ENCODE results near the gene KNTC1.

KNTC1 gene, protein sequence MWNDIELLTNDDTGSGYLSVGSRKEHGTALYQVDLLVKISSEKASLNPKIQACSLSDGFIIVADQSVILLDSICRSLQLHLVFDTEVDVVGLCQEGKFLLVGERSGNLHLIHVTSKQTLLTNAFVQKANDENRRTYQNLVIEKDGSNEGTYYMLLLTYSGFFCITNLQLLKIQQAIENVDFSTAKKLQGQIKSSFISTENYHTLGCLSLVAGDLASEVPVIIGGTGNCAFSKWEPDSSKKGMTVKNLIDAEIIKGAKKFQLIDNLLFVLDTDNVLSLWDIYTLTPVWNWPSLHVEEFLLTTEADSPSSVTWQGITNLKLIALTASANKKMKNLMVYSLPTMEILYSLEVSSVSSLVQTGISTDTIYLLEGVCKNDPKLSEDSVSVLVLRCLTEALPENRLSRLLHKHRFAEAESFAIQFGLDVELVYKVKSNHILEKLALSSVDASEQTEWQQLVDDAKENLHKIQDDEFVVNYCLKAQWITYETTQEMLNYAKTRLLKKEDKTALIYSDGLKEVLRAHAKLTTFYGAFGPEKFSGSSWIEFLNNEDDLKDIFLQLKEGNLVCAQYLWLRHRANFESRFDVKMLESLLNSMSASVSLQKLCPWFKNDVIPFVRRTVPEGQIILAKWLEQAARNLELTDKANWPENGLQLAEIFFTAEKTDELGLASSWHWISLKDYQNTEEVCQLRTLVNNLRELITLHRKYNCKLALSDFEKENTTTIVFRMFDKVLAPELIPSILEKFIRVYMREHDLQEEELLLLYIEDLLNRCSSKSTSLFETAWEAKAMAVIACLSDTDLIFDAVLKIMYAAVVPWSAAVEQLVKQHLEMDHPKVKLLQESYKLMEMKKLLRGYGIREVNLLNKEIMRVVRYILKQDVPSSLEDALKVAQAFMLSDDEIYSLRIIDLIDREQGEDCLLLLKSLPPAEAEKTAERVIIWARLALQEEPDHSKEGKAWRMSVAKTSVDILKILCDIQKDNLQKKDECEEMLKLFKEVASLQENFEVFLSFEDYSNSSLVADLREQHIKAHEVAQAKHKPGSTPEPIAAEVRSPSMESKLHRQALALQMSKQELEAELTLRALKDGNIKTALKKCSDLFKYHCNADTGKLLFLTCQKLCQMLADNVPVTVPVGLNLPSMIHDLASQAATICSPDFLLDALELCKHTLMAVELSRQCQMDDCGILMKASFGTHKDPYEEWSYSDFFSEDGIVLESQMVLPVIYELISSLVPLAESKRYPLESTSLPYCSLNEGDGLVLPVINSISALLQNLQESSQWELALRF (N-terminal part only)

DNA sequence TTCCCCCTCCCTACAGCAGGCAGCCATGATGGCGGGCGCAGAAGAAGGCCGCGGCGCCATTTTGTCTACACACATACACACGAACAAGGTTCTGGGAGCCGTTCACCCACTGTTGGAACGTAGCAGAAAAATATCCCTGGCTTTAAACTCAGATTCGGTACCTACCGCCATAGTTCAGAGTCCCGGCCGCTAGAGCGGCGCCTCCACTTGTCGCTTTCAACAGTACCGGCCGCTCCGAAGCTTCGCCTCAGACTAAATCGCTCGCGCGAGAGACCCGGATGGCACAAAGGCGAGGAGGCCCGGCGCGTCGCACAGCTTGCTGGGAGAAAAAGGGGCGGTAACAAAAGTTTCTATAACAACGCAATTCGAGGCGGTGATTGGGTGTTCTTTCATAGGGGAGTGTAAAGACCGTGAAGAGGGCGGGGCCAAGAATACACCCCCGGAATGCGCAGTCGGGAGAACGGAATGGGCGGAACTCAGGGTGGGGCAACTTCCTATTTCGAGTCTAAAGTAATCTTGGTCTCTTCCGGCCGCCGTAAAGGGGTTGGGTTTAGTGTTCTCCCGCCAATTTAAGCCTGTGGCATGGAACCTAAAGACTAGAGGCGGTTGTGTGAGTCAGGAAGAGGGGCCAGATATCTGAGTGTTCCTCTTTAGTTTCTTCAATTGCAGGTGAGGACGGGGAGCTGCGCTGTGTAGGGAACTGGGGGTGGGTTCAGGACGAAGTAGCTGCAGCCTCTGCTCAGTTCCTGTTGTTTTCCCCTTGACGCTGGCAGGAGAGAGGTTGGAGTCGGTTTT, at the start of gene KNTC1, which contains the start of gene RSRC2:
Gene KNTC1, plus strand, starts transcription at position 567 of the 795 bp plus-strand sequence. CDS start 2,815 bp downstream, outside the sequence.
Gene RSRC2, minus strand, starts transcription at position 254 of the 795 bp plus-strand sequence. Its CDS starts 83 bp downstream, at position 171.
- peak; percentile 92 for ATAC-seq
- TF ChIP-seq ZNF8 (CRISPR knock-in tag; IDR thresholded peaks at IDR 0.05) (no peak), TOX (CRISPR knock-in tag; IDR thresholded peaks at IDR 0.05; ENCODE audit: borderline replicate concordance) (no peak), ARNTL (CRISPR knock-in tag; IDR thresholded peaks at IDR 0.05; ENCODE audit: borderline replicate concordance, low read depth) (no peak), CREB5 (CRISPR knock-in tag; IDR thresholded peaks at IDR 0.05; ENCODE audit: low read depth) (no peak), PPARA (CRISPR knock-in tag; IDR thresholded peaks at IDR 0.05; ENCODE audit: borderline replicate concordance) (no peak), ZFP3 (CRISPR knock-in tag; IDR thresholded peaks at IDR 0.05) (no peak), SNAI2 (CRISPR knock-in tag; IDR thresholded peaks at IDR 0.05) (peak; percentile 86; the same call in 1 of the 2 replicates), GLIS3 (CRISPR knock-in tag; IDR thresholded peaks at IDR 0.05) (peak; percentile 28; the same call in 1 of the 2 replicates), ZNF565 (CRISPR knock-in tag; conservative IDR thresholded peaks at IDR 0.05; ENCODE audit: low read depth) (no peak), PATZ1 (CRISPR knock-in tag; IDR thresholded peaks at IDR 0.05; ENCODE audit: borderline replicate concordance) (no peak), CSRNP3 (CRISPR knock-in tag; IDR thresholded peaks at IDR 0.05) (peak; percentile 83), BACH2 (CRISPR knock-in tag; IDR thresholded peaks at IDR 0.05; ENCODE audit: borderline replicate concordance) (no peak)
- TF ChIP-seq, protein P1, sequence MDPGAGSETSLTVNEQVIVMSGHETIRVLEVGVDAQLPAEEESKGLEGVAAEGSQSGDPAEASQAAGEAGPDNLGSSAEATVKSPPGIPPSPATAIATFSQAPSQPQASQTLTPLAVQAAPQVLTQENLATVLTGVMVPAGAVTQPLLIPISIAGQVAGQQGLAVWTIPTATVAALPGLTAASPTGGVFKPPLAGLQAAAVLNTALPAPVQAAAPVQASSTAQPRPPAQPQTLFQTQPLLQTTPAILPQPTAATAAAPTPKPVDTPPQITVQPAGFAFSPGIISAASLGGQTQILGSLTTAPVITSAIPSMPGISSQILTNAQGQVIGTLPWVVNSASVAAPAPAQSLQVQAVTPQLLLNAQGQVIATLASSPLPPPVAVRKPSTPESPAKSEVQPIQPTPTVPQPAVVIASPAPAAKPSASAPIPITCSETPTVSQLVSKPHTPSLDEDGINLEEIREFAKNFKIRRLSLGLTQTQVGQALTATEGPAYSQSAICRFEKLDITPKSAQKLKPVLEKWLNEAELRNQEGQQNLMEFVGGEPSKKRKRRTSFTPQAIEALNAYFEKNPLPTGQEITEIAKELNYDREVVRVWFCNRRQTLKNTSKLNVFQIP (CRISPR knock-in tag; IDR thresholded peaks at IDR 0.05; ENCODE audit: borderline replicate concordance, low read depth) = no peak

- no peak for TF ChIP-seq ZNF8 (CRISPR knock-in tag; IDR thresholded peaks at IDR 0.05)
- no peak for TF ChIP-seq GLIS3 (CRISPR knock-in tag; IDR thresholded peaks at IDR 0.05)
- TF ChIP-seq ZNF565 (CRISPR knock-in tag; conservative IDR thresholded peaks at IDR 0.05; ENCODE audit: low read depth) = no peak
- no peak for TF ChIP-seq TCF4 (CRISPR knock-in tag; IDR thresholded peaks at IDR 0.05; ENCODE audit: borderline replicate concordance)
- no peak for TF ChIP-seq CSRNP3 (CRISPR knock-in tag; IDR thresholded peaks at IDR 0.05)
- TF ChIP-seq SNAI2 (CRISPR knock-in tag; IDR thresholded peaks at IDR 0.05) = no peak
- no peak for TF ChIP-seq ISL1 (CRISPR knock-in tag; IDR thresholded peaks at IDR 0.05)
- no peak for TF ChIP-seq TOX (CRISPR knock-in tag; IDR thresholded peaks at IDR 0.05; ENCODE audit: borderline replicate concordance)
- TF ChIP-seq ZNF70 (CRISPR knock-in tag; IDR thresholded peaks at IDR 0.05) = no peak
- TF ChIP-seq CSDC2 (CRISPR knock-in tag; IDR thresholded peaks at IDR 0.05) = no peak
- TF ChIP-seq ZC3H10 (CRISPR knock-in tag; IDR thresholded peaks at IDR 0.05) = no peak
- no peak for TF ChIP-seq CREB5 (CRISPR knock-in tag; IDR thresholded peaks at IDR 0.05; ENCODE audit: low read depth)
- no peak for TF ChIP-seq ZFP3 (CRISPR knock-in tag; IDR thresholded peaks at IDR 0.05)
- TF ChIP-seq ARNTL (CRISPR knock-in tag; IDR thresholded peaks at IDR 0.05; ENCODE audit: borderline replicate concordance, low read depth) = no peak
- TF ChIP-seq ZFP30 (CRISPR knock-in tag; IDR thresholded peaks at IDR 0.05) = no peak
- TF ChIP-seq, protein P1 (CRISPR knock-in tag; IDR thresholded peaks at IDR 0.05; ENCODE audit: borderline replicate concordance, low read depth) = no peak
- no peak for TF ChIP-seq OSR1 (CRISPR knock-in tag; IDR thresholded peaks at IDR 0.05)
- no peak for ATAC-seq
Measured at GRCh38 chr12:122480753-122481152, 46.3 kb upstream of the KNTC1 start.

Measured in SK-N-SH treated with all-trans-retinoic acid at 6 μM for 48 hours (cell line).